Left ventricle myocardium inferior (tissue), 1 donor: ENCODE results near the gene ITGB3. TPM values are rescaled to one million over a fixed set of nuclear protein-coding genes. Genes with fewer than 3 reads are reported as not detected.

Source experiments
- DNase-seq: peaks from one replicate; pipeline ENCODE4 v3.0.0-alpha.2; 2020
- H3K27ac ChIP-seq: fragments of 200-600 bp; replicated peaks from 2 replicates; pipeline ENCODE4 v1.8.0; 2021
- H3K27me3 ChIP-seq: fragments of 200-600 bp; 2 replicates; pipeline ENCODE4 v1.8.0; 2021; ENCODE audit warnings: low read depth
- H3K36me3 ChIP-seq: fragments of 200-600 bp; 2 replicates; pipeline ENCODE4 v1.8.0; 2021
- H3K4me1 ChIP-seq: fragments of 200-600 bp; 2 replicates; pipeline ENCODE4 v1.8.0; 2021
- H3K4me3 ChIP-seq: fragments of 200-600 bp; 2 replicates; pipeline ENCODE4 v1.8.0; 2021; ENCODE audit warnings: mild to moderate bottlenecking, moderate library complexity
- H3K9me3 ChIP-seq: fragments of 200-600 bp; replicated peaks from 2 replicates; pipeline ENCODE4 v1.8.0; 2021
- intact Hi-C: fragments of 100-400 bp; cut with micrococcal nuclease; formaldehyde crosslinking; loops from one replicate; pipeline ENCODE4 v1.11.0; 2022
- total RNA-seq: library from RNA; stranded (reverse); fragmentation: NEBNext Ultra II Directional; extraction: Animal tissue kit (Norgen Biotek cat#: 25700); gene quantifications from one replicate; pipeline ENCODE4 v1.2.1, GENCODE V29; 2021
- TF ChIP-seq, protein P1 (sequence below): fragments of 200-600 bp; IDR thresholded peaks from 2 replicates; pipeline ENCODE4 v1.8.0; 2021; ENCODE audit warnings: antibody characterized with exemption, mild to moderate bottlenecking, borderline replicate concordance
- donor health status: DM: no; HTN: yes; CAD: no; lungs with severe emphysema.

Gene ITGB3
- total RNA-seq, 1 donor from 2014 or later = 3.3 TPM

DNA sequence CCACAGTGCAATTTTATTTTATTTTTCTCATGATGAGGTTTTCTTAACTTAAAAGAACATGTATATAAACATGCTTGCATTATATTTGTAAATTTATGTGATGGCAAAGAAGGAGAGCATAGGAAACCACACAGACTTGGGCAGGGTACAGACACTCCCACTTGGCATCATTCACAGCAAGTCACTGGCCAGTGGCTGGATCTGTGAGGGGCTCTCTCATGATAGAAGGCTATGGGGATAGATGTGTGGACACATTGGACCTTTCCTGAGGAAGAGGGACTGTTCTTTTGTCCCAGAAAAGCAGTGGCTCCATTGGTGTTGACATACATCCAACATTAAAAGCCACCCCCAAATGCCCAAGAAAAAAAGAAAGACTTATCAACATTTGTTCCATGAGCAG, 57.8 kb downstream of the ITGB3 start:
- no peak for DNase-seq
- intact Hi-C loops = loop anchor here (5.0 kb wide), 1 partner anchor 79 kb away; no protein-coding TSS in a partner anchor
- H3K4me1 ChIP-seq = peaks cover 6% of the 10 kb centered on the region
- H3K27ac ChIP-seq = no peak overlapping the region
- no peak overlapping the region for H3K4me3 ChIP-seq
- TF ChIP-seq, protein P1, sequence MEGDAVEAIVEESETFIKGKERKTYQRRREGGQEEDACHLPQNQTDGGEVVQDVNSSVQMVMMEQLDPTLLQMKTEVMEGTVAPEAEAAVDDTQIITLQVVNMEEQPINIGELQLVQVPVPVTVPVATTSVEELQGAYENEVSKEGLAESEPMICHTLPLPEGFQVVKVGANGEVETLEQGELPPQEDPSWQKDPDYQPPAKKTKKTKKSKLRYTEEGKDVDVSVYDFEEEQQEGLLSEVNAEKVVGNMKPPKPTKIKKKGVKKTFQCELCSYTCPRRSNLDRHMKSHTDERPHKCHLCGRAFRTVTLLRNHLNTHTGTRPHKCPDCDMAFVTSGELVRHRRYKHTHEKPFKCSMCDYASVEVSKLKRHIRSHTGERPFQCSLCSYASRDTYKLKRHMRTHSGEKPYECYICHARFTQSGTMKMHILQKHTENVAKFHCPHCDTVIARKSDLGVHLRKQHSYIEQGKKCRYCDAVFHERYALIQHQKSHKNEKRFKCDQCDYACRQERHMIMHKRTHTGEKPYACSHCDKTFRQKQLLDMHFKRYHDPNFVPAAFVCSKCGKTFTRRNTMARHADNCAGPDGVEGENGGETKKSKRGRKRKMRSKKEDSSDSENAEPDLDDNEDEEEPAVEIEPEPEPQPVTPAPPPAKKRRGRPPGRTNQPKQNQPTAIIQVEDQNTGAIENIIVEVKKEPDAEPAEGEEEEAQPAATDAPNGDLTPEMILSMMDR = no peak
- no peaks in the 10 kb centered on the region for H3K9me3 ChIP-seq
- no peaks in the 10 kb centered on the region for H3K27me3 ChIP-seq
- peaks cover 14% of the 10 kb centered on the region for H3K36me3 ChIP-seq

DNA sequence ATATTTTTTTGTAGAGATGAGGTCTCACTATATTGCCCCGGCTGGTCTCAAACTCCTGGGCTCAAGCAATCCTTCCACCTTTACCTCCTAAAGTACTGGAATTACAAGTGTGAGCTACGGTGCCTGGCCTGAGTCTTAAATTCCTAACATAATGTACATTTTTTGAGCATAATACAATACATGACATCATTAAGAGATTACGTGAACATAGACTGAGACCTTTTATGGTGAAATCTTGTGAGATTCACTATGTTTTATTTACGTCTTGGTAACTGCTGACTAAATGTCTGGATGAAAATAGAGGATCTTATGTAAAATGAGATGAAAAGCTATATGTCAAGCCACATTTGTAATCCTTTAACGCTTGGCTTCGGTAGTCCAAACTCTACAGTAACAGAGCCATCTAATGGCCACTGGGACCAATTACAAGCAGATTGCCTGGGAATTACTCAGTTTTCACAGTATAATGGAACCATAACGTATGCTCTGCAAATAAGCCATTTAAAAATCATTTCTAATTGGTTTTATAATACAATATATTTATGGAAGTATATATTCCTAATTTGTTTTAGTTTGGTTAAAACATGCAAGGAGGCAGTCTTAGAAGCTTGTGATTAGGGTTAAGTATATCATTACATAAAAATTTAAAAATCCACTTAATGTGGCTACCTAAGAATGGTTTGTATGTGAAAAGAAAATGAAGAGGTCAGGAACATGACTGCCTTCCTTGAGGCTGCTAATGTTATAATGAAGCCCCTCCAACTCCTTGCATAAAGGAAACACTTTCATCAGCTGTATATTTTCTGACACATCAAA, 62.0 kb downstream of the ITGB3 start:
- H3K4me3 ChIP-seq = no peak overlapping the region
- H3K27ac ChIP-seq = peak overlapping the region; percentile 16
- peaks cover 6% of the 10 kb centered on the region for H3K36me3 ChIP-seq
- TF ChIP-seq, protein P1 = peak; percentile 90
- no peak for DNase-seq
- H3K9me3 ChIP-seq = peaks cover under 1% of the 10 kb centered on the region
- intact Hi-C loops = no loop called here
- peaks cover 6% of the 10 kb centered on the region for H3K4me1 ChIP-seq
- no peaks in the 10 kb centered on the region for H3K27me3 ChIP-seq

DNA sequence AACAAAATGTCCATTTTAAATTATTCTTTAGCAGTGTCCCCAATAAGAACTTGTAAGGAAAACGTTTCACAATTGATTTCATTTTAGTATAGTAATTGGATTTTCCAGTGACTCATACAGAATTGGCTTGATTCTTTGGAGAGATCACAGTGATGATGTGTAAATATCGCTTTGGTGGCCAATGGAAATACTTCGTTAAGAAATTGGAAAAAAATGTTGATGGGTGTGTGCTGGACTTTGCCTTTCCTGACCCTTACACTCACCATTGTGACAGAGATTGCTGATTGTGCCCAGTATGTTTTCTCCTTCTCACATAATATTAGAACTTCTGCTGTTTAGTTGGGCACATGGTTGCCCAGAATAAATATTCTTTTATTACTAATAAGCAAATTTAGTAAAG, 62.7 kb downstream of the ITGB3 start:
- DNase-seq = no peak
- TF ChIP-seq, protein P1 = no peak
- peaks cover 7% of the 10 kb centered on the region for H3K9me3 ChIP-seq
- H3K4me1 ChIP-seq = peaks cover 6% of the 10 kb centered on the region
- no peak overlapping the region for H3K4me3 ChIP-seq
- no peaks in the 10 kb centered on the region for H3K27me3 ChIP-seq
- H3K36me3 ChIP-seq = no peaks in the 10 kb centered on the region
- peak overlapping the region; percentile 16 for H3K27ac ChIP-seq
- intact Hi-C loops = no loop called here

DNA sequence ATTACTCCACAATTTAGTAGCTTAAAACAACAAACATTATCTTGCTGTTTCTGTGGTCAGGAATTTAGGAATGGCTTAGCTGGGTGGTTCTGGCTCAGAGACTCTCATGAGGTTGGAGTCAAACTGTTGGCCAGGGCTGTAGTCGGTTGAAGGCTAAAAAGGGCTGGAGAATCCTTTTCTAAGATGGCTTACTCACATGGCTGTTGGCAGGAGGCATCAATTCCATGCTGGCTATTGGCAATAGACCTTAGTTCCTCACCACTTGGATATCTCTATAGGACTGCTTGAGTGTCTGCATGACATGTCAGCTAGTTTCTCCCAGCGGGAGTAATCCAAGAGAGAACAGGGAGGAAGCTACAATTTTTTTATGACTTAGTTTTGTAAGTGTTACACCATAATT, 63.5 kb downstream of the ITGB3 start:
- TF ChIP-seq, protein P1 = no peak
- intact Hi-C loops = no loop called here
- DNase-seq = no peak
- H3K36me3 ChIP-seq = no peaks in the 10 kb centered on the region
- H3K4me3 ChIP-seq = no peak overlapping the region
- H3K9me3 ChIP-seq = peaks cover 9% of the 10 kb centered on the region
- H3K27ac ChIP-seq = no peak overlapping the region
- no peaks in the 10 kb centered on the region for H3K27me3 ChIP-seq
- H3K4me1 ChIP-seq = peaks cover 6% of the 10 kb centered on the region

DNA sequence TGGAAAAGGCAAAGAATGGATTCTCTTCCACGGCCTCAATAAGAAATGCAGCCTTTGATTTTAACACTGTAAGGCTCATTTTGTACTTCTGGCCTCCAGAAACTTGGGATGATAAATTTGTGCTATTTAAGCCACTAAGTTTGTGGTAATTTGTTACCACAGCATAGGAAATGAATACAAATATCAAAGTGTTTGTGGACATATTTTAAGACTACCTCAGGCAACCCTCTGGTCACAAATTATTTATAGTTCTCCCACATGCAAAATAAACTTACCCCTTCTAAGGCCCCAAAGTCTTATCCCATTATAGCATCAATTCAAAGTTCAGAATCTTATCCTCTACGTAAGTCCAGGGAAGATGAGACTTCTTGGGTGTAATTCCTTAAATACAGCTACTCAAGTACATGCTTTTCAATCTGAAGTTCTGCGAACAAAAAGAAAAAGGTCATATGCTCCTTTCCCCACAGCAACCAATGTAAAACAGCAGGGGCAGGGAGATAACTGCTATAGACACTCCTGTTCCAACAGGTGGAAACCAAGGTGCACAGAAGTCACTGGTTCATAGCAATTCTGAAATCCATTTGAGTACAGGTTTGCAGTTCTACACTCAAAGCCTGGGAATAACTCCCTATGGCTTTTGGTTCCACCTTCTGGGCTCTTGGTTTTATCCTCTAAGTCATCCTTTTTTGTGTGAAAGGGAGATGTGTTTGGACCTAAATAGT, 64.7 kb downstream of the ITGB3 start:
- H3K36me3 ChIP-seq = no peaks in the 10 kb centered on the region
- no peak overlapping the region for H3K4me3 ChIP-seq
- no peak overlapping the region for H3K27ac ChIP-seq
- no peak for DNase-seq
- no peaks in the 10 kb centered on the region for H3K27me3 ChIP-seq
- TF ChIP-seq, protein P1 = no peak
- H3K4me1 ChIP-seq = peaks cover 6% of the 10 kb centered on the region
- intact Hi-C loops = no loop called here
- peaks cover 9% of the 10 kb centered on the region for H3K9me3 ChIP-seq
